Heart right ventricle (tissue), 16 donors: ENCODE data around the gene ITGB6. TPM values are rescaled to one million over a fixed set of nuclear protein-coding genes. Genes with fewer than 3 reads are reported as not detected.

Source experiments
- ATAC-seq, 8 donors: fragments of 200-7000 bp; cut with Tn5 transposase; one replicate each; pipeline ENCODE4 v1.9.1; 2020; ENCODE audit warnings: mild to moderate bottlenecking in 8 of 8, moderate library complexity in 8 of 8, moderate number of reproducible peaks in 1 of 8
- DNase-seq, 2 donors: peaks; one replicate each; pipeline ENCODE4 v3.0.0-alpha.2; 2020
- H3K27ac ChIP-seq, 10 donors: fragments of 200-600 bp; sonication (generic) in 2 of 10; one replicate each; pipeline versions ENCODE4 v1.5.0 to v1.8.0; 2020 to 2022; ENCODE audit warnings: mild to moderate bottlenecking in 3 of 10
- H3K27me3 ChIP-seq, 7 donors: fragments of 200-600 bp; one replicate each; pipeline ENCODE4 v1.8.0; 2021 to 2022; ENCODE audit warnings: mild to moderate bottlenecking in 2 of 7
- H3K36me3 ChIP-seq, 9 donors: fragments of 200-600 bp; sonication (generic) in 1 of 9; one replicate each; pipeline versions ENCODE4 v1.5.0 to v1.8.0; 2020 to 2022; ENCODE audit warnings: mild to moderate bottlenecking in 2 of 9
- H3K4me1 ChIP-seq, 9 donors: fragments of 200-600 bp; sonication (generic) in 1 of 9; one replicate each; pipeline versions ENCODE4 v1.5.0 to v1.8.0; 2020 to 2022; ENCODE audit warnings: mild to moderate bottlenecking in 4 of 9
- H3K4me3 ChIP-seq, 10 donors: fragments of 200-600 bp; sonication (generic) in 2 of 10; one replicate each; pipeline versions ENCODE4 v1.5.0 to v1.8.0; 2020 to 2022; ENCODE audit warnings: mild to moderate bottlenecking in 7 of 10, moderate library complexity in 2 of 10
- H3K9me3 ChIP-seq, 11 donors: fragments of 200-600 bp in 10 of 11; sonication (generic) in 2 of 11; one replicate each; pipeline versions ENCODE4 v1.5.0 to v1.8.0; 2013 to 2022; ENCODE audit warnings: mild to moderate bottlenecking in 2 of 11, control low read depth in 1 of 11, moderate library complexity in 1 of 11
- CTCF ChIP-seq, 9 donors: fragments of 200-600 bp; sonication (generic) in 2 of 9; IDR thresholded peaks; one replicate each; pipeline versions ENCODE4 v1.5.0 to v1.8.0; 2021 to 2022; ENCODE audit warnings: antibody characterized with exemption in 9 of 9, mild to moderate bottlenecking in 5 of 9, moderate library complexity in 1 of 9
- WGBS, 2 donors: extraction: QIAGEN DNeasy Blood & Tissue Kit; methylation state at CpG; one replicate each; pipeline ENCODE4 v1.1.7; 2013; ENCODE audit warnings: inconsistent platforms in 1 of 2; 5-methylcytosine and 5-hydroxymethylcytosine counted together
- intact Hi-C, 10 donors: fragments of 100-400 bp; cut with DNase I; formaldehyde crosslinking; loops; one replicate each; pipeline versions ENCODE4 v1.11.1 to v1.14.2; 2022
- polyA plus RNA-seq, 2 donors: library from polyadenylated mRNA; stranded (reverse); fragments of 200-250 nt; gene quantifications; one replicate each; pipeline ENCODE4 v1.2.3, GENCODE V29; 2013
- total RNA-seq, 10 donors: library from RNA; stranded (reverse); fragmentation: NEBNext Ultra II Directional in 3 of 10; extraction: Animal tissue kit (Norgen Biotek cat#: 25700) in 3 of 10; gene quantifications; one replicate each; pipeline versions ENCODE4 v1.2.1 to v1.2.4, GENCODE V29; 2021 to 2023
- donor health status: Arrhythmogenic right ventricular cardiomyopathy.
- donor health status: ischemic (EF 13 %, LVEDD 7.1; RV severe dilation, severe dysfunction).
- donor health status: healthy with polysubstance abuse.
- donor health status: DM: no; HTN: yes; CAD: no.
- donor health status: DM: no; HTN: no; CAD: no.
- donor health status: ischemic (EF 25% LVEDD 6.9; RV normal size, moderate dysfunction).
- donor health status: ischemic (EF 25% LVEDD 5.7; RV mildly dilated, moderate dysfunction).
- donor health status: healthy.
- donor health status: DM: yes; HTN: yes; CAD: no.
- donor health status: Ischemic cardiomyopathy.
- donor health status: ischemic (EF 35%, LVEDD 5.7; RV mildly dilated, moderate dysfunction).
- donor health status: nonischemic (EF 11% LVEDD 7.7; RV severe dilation, severe dysfunction).
- donor health status: DM: yes; HTN: yes; CAD: no.
- donor health status: PGD.
- donor health status: ischemic (EF 29% LVEDD 5.4; RV normal size, mild dysfunction).
- donor health status: nonischemic (EF 23%, LVEDD 6.1; RV moderate dilation, normal function).

Gene ITGB6
- total and polyA plus RNA-seq, 12 donors: 0.09 to 3.5 (median 1.2) TPM

- 87 to 93% methylated on average over 3 of the region's 3 CpGs for whole genome bisulfite sequencing, 2 donors
- TF ChIP-seq CTCF (IDR thresholded peaks at IDR 0.05): no peak
- H3K27ac ChIP-seq: peak overlapping the region in 1 of 10 donors; percentile 38
- no peak overlapping the region for H3K4me3 ChIP-seq
- intact Hi-C loops: no loop called here
- no peaks in the 10 kb centered on the region for H3K27me3 ChIP-seq
- H3K36me3 ChIP-seq: no peaks in the 10 kb centered on the region
- no peaks in the 10 kb centered on the region for H3K9me3 ChIP-seq
- DNase-seq (no peak), ATAC-seq (no peak)
- H3K4me1 ChIP-seq: peaks cover 3 to 44% (median 19%) of the 10 kb centered on the region in 9 donors
Measured at GRCh38 chr2:160223560-160223959, 23.5 kb upstream of the ITGB6 start.

GRCh38 chr2:160222546-160223283 is 22.6 kb upstream of the ITGB6 start:
- ATAC-seq (no peak), DNase-seq (no peak)
- Histone ChIP-seq H3K27me3 (no peaks in the 10 kb centered on the region), H3K9me3 (no peaks in the 10 kb centered on the region), H3K36me3 (no peaks in the 10 kb centered on the region), H3K27ac (peak overlapping the region in 9 of 10 donors; percentile 76 to 91 (median 83)), H3K4me1 (peaks cover 3 to 37% (median 19%) of the 10 kb centered on the region in 9 donors), H3K4me3 (no peak overlapping the region)
- TF ChIP-seq CTCF (IDR thresholded peaks at IDR 0.05): no peak
- intact Hi-C loops: no loop called here
- WGBS, 2 donors: 80 to 83% methylated on average over 7 of the region's 7 CpGs

- Histone ChIP-seq H3K27ac (peak overlapping the region; percentile 73 to 91 (median 82)), H3K4me1 (peaks cover 3 to 33% (median 19%) of the 10 kb centered on the region in 9 donors)
- peak; percentile 87 to 99 (median 96) for ATAC-seq
Measured at GRCh38 chr2:160221391-160222276, 21.6 kb upstream of the ITGB6 start.

More at GRCh38 chr2:160221391-160222276, 21.6 kb upstream of the ITGB6 start:
- 47 to 55% methylated on average over 12 of the region's 12 CpGs for WGBS, 2 donors
- H3K36me3 ChIP-seq: no peaks in the 10 kb centered on the region
- H3K4me3 ChIP-seq: no peak overlapping the region
- peak; percentile 42 to 58 for DNase-seq
- intact Hi-C loops: no loop called here
- no peaks in the 10 kb centered on the region for H3K27me3 ChIP-seq
- no peak for TF ChIP-seq CTCF (IDR thresholded peaks at IDR 0.05)
- H3K9me3 ChIP-seq: no peaks in the 10 kb centered on the region
